ENCODE results near the gene PFN3.

Gene PFN3

GRCh38 chr5:177426566-177427210, 26.2 kb upstream of the PFN3 start, which contains the start of gene GRK6:
Gene GRK6, plus strand, starts transcription at chr5:177426676. Its CDS starts 170 bp downstream, at chr5:177426846.
- TF ChIP-seq, protein P1, sequence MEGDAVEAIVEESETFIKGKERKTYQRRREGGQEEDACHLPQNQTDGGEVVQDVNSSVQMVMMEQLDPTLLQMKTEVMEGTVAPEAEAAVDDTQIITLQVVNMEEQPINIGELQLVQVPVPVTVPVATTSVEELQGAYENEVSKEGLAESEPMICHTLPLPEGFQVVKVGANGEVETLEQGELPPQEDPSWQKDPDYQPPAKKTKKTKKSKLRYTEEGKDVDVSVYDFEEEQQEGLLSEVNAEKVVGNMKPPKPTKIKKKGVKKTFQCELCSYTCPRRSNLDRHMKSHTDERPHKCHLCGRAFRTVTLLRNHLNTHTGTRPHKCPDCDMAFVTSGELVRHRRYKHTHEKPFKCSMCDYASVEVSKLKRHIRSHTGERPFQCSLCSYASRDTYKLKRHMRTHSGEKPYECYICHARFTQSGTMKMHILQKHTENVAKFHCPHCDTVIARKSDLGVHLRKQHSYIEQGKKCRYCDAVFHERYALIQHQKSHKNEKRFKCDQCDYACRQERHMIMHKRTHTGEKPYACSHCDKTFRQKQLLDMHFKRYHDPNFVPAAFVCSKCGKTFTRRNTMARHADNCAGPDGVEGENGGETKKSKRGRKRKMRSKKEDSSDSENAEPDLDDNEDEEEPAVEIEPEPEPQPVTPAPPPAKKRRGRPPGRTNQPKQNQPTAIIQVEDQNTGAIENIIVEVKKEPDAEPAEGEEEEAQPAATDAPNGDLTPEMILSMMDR (IDR thresholded peaks at IDR 0.05; ENCODE audit: insufficient read depth, low read length): no peak
- TF ChIP-seq, protein P2, sequence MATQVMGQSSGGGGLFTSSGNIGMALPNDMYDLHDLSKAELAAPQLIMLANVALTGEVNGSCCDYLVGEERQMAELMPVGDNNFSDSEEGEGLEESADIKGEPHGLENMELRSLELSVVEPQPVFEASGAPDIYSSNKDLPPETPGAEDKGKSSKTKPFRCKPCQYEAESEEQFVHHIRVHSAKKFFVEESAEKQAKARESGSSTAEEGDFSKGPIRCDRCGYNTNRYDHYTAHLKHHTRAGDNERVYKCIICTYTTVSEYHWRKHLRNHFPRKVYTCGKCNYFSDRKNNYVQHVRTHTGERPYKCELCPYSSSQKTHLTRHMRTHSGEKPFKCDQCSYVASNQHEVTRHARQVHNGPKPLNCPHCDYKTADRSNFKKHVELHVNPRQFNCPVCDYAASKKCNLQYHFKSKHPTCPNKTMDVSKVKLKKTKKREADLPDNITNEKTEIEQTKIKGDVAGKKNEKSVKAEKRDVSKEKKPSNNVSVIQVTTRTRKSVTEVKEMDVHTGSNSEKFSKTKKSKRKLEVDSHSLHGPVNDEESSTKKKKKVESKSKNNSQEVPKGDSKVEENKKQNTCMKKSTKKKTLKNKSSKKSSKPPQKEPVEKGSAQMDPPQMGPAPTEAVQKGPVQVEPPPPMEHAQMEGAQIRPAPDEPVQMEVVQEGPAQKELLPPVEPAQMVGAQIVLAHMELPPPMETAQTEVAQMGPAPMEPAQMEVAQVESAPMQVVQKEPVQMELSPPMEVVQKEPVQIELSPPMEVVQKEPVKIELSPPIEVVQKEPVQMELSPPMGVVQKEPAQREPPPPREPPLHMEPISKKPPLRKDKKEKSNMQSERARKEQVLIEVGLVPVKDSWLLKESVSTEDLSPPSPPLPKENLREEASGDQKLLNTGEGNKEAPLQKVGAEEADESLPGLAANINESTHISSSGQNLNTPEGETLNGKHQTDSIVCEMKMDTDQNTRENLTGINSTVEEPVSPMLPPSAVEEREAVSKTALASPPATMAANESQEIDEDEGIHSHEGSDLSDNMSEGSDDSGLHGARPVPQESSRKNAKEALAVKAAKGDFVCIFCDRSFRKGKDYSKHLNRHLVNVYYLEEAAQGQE (IDR thresholded peaks at IDR 0.05; ENCODE audit: insufficient replicate concordance, low read depth): no peak
- TF ChIP-seq GABPA (IDR thresholded peaks at IDR 0.05; ENCODE audit: low read depth): no peak
- Histone ChIP-seq H3K27ac (replicated peaks) (peak within 1 kb of the TSS; percentile 98), H3K27me3 (ENCODE audit: insufficient read depth, poor library complexity, severe bottlenecking) (no peaks in the 10 kb centered on the region), H3K4me3 (replicated peaks; ENCODE audit: insufficient read depth, low read length) (peak within 1 kb of the TSS; percentile 67)
- DNase-seq (ENCODE audit: low read depth in 1 of 2, low spot score in 1 of 2): peak; percentile 65 to 78

DNA sequence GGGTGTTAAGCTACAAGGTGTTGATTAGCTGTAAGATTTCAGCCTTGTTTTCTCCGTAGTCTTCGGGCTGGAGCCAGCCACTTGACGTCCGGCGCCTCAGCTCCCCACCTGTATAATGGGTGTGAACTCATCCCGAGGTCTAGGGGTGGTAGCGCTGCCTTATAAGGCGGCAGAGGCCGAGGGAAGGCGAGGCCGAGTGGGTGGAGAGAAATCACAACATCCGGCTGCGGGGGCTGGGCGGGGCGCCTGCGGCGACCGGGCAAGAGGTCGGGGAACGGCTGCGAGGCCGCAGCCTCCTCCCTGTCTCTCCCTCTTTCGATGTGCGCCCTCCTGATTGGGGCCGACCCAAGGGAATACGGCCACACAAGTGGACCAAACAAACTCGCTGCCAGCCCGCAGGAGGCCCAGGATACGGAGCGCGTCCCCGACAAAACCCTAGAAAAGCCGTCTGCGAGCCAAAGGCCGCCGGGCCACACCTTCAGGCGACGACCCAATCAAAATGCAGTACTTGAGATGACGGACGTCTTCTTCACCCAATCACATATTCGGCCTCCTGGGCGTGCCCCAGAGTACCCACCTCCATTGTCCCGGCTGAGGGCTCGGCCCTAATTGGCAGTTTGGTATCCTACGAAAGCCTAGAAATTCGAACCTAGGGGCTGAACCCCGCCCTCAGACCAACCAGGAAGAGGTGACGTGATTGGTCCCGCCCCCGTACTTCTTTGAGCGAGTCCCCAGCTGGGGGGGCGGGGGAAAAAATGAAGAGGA, 25.5 kb upstream of the PFN3 start:
- Histone ChIP-seq H3K27me3 (ENCODE audit: insufficient read depth, poor library complexity, severe bottlenecking) (no peaks in the 10 kb centered on the region), H3K4me3 (replicated peaks; ENCODE audit: insufficient read depth, low read length) (peak overlapping the region; percentile 57), H3K27ac (replicated peaks) (peak overlapping the region; percentile 77)
- DNase-seq (ENCODE audit: low read depth in 1 of 2, low spot score in 1 of 2): peak; percentile 100
- no peak; the same call in 1 of the 2 replicates for TF ChIP-seq SPI1 (IDR thresholded peaks at IDR 0.05; ENCODE audit: borderline replicate concordance, low read depth)
- TF ChIP-seq, protein P2 (IDR thresholded peaks at IDR 0.05; ENCODE audit: insufficient replicate concordance, low read depth): peak; percentile 16
- TF ChIP-seq GABPA (IDR thresholded peaks at IDR 0.05; ENCODE audit: low read depth): peak; percentile 50; the same call in 1 of the 2 replicates
- TF ChIP-seq, protein P1 (IDR thresholded peaks at IDR 0.05; ENCODE audit: insufficient read depth, low read length): no peak
- TF ChIP-seq POLR2AphosphoS5 (IDR thresholded peaks at IDR 0.05; ENCODE audit: low read depth): peak; percentile 39; the same call in 1 of the 2 replicates

GRCh38 chr5:177425196-177425800, 24.8 kb upstream of the PFN3 start:
- Histone ChIP-seq H3K27me3 (ENCODE audit: insufficient read depth, poor library complexity, severe bottlenecking) (no peaks in the 10 kb centered on the region), H3K27ac (replicated peaks) (peak overlapping the region; percentile 77), H3K4me3 (replicated peaks; ENCODE audit: insufficient read depth, low read length) (peak overlapping the region; percentile 57)
- DNase-seq (ENCODE audit: low read depth in 1 of 2, low spot score in 1 of 2): no peak
- TF ChIP-seq SPI1 (IDR thresholded peaks at IDR 0.05; ENCODE audit: borderline replicate concordance, low read depth) (no peak), POLR2AphosphoS5 (IDR thresholded peaks at IDR 0.05; ENCODE audit: low read depth) (no peak), GABPA (IDR thresholded peaks at IDR 0.05; ENCODE audit: low read depth) (no peak)
- TF ChIP-seq, protein P2 (IDR thresholded peaks at IDR 0.05; ENCODE audit: insufficient replicate concordance, low read depth): no peak
- TF ChIP-seq, protein P1 (IDR thresholded peaks at IDR 0.05; ENCODE audit: insufficient read depth, low read length): no peak
